ENCODE data around the gene FAM3B.
"Not testable (repeated sequence)": the region's sequence is repeated elsewhere in the genome, so short reads cannot be mapped to it uniquely, and the experiment has no call there.

Gene FAM3B

DNA sequence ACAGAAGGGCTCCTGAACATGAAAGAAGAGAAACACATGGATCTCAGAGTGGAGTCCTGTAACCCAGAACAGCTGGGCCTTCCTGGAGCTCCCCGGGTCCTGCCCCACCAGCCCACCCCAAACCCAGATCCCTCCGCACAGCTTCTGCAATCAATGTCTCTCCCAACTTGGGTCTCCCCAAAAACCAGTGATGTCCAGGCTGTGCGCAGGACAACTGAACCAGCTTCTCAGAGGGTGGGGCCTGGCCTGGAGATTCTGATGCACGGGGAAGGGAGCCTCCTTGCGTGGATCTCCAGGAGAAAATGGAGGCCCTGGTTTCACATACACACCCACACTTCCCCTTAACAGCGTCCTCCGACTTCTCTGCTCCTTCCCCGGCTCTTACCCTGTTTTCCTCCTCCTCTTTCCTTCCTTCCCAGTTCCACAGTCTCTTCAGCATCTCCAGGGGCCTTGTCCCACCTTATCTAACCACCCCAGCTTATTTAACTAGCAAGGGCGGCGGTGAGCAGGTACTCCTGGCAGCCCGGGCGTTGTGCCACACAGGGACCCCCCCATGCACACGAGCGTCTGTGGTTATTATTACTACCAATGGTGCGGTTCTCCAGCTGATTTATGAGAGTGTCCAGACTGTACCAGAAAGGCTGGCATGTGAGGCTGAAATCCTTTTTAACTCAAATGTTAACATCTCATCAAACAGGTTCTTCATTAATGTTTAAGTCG, 34.0 kb downstream of the FAM3B start:
- no peak for DNase-seq (ENCODE audit: low spot score)

DNA sequence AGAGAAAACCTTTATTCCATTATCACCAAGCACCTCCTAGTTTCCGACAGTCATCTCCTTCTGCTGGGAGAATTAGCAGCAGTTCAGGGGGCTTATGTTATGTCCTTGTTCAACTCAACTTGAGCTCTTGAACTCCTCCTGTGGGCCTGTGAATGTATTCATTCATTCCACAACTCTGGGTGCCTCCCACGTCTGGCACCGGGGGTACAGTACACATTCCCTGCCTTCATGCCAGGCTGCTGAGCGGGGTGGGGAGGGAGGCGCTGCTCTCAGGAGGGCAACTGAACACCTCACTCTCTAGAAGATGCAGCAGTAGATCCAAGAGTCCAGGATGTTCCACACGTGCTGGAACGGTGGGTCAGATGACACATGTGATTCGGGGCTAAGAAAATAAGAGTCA, 40.9 kb downstream of the FAM3B start:
- no peak for DNase-seq (ENCODE audit: low spot score)

DNA sequence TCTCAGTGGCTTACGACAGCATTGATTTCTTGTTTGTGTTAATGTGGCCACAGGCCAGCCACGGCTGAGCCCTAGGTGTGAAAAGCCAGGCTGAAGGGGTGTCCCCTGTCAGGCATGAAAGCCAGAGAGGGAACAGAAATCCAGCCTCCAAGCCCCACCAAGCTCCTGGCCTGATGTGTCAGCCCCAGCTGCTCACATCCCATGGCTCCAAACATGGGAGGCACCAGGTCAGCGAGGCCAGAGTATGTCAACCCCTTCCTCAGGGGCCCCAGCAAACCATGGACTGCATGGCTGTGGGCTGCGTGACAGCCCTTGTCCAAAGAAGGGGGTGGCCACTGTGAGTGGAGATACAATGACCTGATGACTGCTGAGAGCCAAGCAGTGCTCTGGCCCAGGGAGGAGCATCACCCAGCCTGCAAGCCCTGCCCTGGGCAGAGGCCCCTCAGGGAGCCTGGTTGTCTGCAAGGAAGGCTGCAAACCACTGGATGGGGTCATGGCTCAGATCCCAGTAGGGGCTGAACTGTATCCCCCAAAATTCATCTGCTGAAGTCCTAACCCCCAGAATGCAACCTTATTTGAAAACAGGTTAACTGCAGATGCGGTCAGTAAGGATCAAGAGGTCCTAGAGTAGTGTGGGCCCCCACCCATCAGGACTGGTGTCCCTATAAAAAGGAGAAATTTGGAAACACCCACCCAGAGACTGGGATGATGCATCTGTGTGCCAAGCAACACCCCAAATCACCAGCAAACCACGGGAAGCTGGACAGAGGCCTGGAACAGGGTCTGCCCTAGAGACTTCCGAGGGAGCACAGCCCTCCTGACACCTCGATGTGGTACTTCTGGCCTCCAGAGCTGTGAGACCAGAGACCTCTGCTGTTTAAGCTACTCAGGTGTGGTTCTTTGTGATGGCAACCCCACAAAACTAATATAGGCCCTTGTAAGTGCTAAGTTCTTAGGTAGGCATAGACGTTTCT, 41.9 kb downstream of the FAM3B start:
- no peak for DNase-seq (ENCODE audit: low spot score)

DNA sequence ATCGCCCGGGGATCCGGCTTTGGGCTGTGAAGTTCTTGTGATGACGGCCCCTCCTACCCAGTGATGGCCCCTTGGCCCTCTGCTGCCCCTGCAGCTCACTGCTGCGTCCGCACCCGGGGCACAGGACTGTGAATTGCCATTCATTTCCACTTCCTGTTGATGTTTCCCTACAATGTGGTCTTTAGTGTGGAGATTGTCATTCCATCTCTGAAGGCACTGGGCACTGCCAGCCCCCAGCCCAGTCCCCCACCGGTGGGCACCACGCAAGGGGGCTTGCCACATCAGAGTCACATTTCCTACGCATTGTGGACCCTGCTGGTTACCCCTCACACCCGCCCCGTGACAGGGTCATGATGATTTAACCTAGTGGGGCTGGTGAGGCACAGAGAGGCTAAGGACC, 42.7 kb downstream of the FAM3B start:
- no peak for DNase-seq (ENCODE audit: low spot score)

DNA sequence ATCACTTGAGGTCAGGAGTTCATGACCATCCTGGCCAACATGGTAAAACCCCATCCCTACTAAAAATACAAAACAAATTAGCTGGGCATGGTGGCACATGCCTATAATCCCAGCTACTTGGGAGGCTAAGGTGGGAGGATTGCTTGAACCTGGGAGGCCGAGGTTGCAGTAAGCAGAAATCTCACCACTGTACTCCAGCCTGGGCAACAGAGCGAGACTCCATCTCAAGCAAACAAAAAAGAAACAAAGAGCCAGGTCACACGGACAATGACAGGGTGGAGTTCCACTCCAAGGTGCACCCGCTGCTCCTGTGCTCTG, 43.1 kb downstream of the FAM3B start:
- not testable (repeated sequence) for DNase-seq (ENCODE audit: low spot score)

DNA sequence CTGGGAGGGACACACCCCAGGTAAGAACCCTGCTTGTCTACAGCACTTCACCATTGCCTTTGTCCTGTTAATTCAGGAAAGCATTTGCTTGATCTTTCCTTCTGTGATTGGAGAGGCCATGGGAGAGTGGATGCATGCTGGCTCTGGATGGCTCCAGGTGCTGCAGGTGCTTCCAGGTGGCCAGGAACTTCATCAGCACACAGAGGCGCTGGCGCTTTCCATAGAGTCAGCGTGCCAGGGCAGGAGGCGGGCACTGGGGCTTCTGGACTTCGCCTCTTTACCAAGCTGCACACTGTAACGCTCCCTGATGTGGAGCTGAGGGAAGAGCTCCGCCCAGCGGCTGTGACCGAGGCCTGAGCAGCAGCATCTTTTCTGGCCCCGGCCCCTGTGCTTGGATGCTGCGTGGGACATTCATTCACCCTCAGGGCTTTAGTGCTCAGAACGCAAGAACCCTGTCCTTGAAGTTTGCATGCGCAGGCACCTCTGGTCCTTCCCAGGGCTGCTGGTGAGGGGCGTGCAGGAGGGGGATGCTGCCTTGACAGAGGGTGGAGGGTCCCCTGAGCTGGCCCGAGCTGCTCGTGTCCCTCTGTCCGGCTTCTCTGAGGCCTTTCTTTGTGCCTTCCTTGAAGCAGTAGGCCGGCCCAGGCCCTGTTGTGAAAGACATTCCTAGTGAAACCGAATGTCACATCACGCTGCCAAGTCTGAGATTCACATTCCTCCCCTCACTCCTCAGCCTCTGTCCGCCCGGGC, 43.6 kb downstream of the FAM3B start:
- DNase-seq (ENCODE audit: low spot score), result no peak

DNA sequence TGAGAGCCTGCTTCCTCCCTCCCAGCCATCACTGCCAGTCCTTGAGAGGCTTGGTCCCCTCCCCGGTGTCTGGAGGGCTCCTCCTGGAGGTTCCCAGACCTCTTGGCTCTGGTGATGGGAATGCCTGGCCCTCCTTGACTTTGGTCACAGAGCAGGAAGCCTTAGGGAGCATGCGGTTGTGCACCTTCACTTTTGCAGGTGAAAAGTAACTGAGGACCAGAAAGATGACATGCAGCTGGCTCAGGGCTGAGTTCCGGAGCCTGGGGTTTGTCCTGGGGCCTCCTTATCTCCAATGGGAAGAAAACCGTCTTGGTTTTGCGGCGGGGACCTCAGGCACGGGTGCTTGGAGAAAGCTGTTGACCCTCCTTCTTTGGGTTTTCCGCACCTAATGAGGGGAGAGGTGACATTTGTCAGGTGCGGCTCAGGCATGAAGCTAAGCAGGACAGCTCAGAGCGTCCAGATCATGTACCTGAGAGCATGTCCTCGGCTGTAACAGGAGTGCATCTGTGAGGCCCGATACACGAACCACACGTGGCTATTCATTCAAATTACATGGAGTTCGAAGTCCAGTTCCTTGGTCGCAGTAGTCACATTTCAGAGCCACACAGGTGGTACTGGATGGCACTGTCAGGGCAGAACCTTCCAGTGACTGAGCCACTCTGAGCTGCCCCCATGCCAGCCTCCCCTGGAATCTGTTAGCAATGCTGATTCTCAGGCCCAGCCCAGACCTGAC, 44.6 kb downstream of the FAM3B start:
- no peak for DNase-seq (ENCODE audit: low spot score)

DNA sequence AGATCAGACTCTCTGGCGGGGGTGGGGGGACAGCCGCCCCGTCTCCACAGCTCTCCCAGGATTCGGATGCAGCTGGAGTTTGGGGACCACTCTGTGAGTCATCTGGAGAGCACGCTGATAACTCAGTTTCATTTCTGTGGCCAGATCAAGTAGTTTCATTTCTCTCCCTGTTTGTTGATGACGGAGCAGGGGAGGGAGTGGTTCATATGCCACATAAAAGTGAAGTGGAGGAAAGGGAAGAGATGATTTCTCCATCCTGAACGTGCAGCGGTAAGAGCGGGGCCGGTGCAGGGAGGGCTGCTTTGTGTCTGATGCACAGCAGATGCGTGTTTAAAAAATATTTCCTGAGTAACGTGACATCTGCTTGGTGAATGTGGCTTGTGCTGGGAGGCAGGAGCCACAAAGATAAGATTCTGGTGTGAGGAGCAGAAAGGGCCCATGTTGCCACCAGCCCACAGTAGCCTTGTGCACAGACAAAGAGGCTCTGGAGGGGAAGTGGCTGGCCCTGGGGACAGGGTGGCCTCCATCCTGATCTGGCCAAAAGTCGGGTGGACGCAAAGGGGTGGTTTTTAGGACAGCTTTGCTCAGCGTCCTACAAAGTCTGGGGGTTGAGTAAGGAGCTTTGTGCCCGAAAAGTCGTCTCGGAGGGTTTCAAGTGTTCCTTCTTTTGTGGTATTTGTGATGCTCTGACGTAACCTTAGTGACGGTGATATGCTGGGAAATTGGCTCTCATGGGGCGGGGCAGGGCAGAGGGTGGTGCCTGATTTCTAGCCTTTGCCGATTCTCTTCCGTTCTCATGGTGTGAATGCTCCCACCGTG, 45.4 kb downstream of the FAM3B start, which contains the start of gene MX2:
TSS of gene MX2 (plus strand) at position 242 of the 819 bp plus-strand sequence. CDS start 14,880 bp downstream, outside the sequence.
- peak; percentile 10 for DNase-seq (ENCODE audit: low spot score)

DNA sequence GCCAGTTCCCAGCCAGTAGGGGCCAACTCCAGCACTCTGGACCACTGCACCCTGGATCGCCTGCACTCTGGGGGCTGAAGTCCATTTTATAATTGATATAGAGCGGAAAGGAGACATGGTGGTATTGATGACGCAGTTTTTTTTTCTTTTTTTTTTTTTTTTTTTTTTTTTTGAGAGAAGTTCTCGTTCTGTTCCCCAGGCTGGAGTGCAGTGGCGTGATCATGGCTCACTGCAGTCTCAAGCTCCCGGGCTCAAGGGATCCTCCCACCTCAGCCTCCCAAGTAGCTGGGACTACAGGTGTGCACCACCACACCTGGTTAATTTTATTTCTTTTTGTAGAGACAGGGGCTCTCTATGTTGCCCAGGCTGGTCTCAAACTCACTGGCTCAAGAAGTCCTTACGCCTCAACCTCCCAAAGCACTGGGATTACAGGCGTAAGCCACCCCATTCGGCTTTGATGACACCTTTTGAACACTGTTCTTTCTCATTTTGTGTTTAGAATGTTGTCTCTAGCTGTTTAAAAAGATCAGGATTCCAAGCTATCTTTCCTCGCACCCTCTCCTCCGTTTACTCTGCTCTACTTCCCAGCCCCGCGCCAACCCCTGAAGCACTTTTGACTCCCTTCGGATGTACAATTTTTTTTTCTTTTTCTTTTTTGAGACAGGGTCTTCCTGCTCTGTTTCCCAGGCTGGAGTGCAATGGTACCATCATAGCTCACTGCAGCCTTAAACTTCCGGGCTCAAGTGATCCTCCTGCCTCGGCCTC, 46.2 kb downstream of the FAM3B start:
- no peak for DNase-seq (ENCODE audit: low spot score)

DNA sequence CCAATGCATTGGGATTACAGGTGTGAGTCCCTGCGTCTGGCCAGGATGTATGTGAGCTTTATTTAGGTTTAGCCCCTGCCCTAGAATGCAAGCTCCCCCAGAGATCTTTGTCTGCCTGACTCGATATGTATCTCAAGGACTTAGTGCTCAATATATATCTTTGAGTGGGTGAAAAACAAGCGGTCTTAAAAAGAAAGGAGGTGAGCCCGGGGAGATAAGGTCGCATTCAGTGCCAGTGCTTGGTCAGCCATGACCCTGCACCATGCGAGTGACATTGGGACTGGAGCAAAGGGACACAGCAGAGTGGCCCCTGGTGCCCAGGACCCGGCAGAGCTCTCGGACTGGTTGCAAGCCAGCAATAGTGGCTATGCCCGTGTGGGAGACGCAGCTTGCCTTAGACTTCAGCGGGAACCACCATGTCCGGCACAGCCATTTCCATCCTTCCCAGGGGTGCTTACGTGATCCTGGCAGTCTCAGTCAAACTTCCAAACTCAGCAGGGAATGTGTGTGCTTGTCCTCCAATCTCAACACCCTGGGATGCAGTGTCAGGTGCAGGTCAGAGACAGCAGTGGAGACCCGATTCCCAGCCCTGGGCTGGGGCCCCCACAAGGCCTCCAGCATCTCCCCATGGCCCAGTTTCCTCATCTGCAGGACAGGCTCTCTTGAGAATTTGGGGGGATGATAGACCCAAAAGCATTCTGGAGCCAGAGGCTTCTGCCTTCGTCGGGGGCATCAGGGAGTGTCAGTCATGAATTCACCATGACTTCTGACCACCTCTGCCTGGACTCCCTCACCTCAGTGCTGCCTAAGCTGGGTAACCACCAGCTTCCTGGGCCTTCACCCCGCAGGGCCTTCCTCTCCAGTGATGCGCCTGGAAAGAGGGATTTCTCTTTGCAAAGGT, 47.0 kb downstream of the FAM3B start:
- DNase-seq (ENCODE audit: low spot score), result no peak

DNA sequence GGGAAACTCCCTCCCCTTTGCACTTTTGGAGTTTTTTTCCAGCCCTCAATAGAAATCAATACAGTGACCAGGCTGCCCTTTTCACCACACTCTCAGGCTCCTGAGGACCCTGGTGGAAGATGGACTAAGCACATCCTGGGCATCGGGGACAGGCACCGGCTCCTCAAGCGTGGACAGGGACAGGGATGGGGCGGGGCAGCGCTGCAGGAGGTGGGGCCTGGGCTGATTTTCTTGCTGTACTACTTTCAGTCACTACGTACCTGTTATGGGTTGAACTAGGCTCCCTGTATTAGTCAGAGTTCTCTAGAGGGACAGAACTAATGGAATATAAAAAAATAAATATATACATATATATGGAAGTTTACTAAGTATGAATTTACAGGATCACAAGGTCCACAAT, 47.7 kb downstream of the FAM3B start:
- no peak for DNase-seq (ENCODE audit: low spot score)

DNA sequence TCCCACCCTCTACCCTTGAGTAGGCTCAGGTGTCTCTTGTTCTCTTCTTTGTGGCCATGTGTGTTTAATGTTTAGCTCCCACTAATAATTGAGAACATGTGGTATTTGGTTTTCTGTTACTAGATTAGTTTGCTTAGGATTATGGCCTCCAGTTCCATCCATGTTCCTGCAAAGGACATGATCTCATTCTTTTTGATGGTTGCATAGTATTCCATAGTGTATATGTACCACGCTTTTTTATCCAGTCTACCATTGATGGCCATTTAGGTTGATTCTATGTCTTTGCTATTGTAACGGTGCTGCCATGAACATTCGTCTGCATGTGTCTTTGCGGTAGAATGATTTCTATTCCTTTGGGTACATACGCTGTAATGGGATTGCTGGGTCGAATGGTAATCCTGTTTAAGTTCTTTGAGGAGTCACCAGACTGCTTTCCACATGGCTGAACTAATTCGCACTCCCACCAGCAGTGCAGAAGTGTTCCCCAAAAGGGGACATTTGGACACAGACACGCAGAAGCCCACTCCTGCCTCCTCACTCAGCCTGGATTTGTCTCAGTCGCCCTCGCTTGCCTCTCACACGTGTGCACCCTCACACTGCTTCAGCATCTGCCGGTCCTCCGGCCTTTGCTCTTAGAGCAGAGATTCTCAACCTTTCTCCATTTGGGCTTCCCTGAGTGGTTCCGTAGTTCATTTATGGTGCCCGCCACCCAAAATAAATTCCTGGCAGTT, 48.9 kb downstream of the FAM3B start:
- no peak for DNase-seq (ENCODE audit: low spot score)

DNA sequence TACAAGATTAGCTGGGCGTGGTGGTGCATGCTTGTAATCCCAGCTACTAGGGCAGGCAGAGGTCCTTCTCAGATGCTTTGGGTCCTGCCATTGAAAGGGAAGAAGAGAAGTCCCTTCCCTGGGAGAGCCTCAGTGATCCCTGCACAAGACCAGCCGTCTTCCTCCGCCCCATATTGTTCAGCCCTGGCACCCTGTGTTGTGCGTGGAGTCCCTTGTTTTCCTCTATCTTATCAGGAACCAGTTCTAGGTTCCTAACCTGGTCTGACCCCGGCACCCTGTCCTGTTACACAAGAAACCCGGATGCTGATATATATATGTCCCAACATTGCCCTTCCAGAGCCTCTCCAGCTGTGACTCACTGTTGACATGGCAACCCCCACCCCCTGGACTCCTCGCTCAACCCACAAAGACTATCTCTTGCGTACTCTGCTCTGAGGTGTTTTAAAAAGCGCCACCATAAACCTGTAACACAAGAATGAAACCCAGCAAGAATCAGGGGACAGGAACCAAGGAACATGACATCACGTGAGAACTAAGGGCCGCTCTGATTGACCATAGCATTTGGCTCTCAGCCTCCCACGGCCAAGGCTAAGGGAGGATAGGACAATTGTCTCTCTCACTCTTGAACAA, 50.0 kb downstream of the FAM3B start:
- DNase-seq (ENCODE audit: low spot score), result no peak

DNA sequence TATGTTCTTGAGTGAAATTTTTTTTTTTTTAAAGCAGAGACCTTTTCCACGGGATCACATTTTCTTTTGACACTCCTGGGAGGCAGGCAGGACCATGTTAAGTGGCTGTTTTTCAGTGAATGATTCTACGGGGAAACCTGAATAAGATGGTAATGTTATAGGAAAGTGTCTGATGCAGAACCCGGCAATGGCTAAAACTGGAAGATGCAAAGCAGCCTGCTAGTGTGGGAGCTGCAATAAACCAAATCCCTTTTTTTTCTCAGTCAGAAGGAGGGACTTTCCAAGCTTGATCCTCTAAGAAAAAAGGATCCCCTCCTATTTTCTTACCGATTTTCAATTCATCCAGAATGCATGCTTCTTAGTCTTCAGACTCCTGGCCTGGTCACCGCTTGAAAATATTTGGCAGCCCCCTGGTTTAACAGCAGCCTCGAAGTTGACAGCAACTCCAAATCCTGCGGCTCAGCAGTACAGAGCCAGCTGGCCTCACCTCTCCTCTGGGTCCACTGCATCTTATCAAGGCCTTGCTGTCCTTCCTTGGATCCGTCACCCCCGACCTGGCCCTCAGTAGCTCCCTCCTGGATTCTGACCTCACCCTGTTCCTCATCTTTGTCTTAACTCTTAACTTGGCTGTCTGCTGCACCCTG, 50.8 kb downstream of the FAM3B start:
- no peak for DNase-seq (ENCODE audit: low spot score)

DNA sequence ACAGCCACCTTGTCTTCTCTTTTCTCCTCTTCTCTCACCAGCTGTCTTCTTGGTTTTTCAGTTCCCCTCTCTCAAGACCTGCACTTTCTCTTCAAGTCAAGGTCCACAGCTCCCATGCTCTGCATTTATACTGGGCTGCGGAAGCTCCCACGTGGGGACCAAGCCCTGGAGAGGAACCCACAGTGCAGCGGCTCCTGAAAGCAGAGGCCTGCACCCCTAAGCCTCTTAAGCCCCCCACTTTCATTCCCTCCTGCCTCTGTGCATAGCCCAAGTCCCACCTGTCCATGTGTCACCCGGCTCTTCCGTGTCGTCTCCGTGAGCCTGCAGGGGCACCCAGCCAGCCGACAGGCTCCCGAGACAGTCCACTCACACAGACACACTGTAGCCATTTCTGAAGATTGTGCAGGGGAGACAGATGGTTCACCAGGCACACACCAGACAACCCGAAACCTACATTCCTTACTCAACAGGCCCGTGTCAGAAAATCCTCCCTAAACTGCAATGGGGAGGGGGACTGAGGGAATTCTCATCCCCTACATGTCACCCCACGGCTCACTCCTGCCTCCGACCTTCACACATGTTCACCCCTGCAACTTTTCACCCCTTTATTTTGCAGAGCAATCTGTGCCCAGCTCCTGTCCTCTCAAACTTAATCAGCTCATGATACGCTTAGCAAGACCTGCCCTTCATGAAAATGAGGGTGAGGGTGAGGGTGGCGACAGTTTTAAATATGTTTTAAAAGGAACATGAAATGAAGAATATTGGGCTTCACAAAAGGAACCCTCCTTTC, 51.5 kb downstream of the FAM3B start:
- no peak for DNase-seq (ENCODE audit: low spot score)

DNA sequence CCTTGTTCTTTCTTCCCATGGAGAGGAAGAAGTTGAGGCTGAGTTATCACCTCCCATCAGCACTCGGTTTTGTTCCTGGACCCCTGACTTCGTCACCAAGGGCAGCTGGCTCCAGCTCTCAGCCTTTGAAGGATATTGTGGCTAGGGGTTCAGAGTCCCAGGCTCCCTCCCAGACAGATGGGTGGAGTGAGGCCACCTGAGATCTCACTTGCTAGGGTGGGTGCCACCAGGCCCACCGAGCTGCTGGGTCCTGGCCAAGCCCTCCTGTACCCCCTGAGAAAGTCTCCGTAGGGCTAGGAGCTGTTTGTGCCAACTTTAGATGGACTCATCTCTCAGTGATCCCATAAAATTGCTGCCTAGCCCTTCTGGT, 52.1 kb downstream of the FAM3B start:
- no peak for DNase-seq (ENCODE audit: low spot score)
